ENCODE data around the gene CHRNE.

Gene CHRNE

GRCh38 chr17:4944554-4945175 is 41.8 kb upstream of the CHRNE start:
- no peak for DNase-seq (ENCODE audit: low read depth)

DNA sequence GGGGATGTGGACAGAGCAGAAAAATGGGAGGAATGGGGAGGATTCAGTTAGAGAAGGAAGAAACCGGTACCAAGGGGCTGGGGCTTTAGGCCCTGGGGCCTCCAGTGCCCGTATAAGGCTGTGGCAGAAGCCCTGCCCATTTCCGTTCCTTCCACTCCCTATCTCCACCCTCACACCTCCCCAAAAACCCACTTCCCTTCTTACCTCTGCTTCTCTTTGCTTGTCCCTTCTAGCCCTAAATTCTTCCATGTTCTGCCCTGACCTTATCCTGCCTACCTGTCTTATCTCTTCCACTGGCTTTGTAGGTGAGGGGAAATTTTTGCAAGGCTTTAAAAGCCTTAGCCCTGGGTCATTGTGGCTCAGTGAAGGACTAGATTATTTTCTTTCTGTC is 41.3 kb upstream of the CHRNE start:
- TF ChIP-seq, protein P1, sequence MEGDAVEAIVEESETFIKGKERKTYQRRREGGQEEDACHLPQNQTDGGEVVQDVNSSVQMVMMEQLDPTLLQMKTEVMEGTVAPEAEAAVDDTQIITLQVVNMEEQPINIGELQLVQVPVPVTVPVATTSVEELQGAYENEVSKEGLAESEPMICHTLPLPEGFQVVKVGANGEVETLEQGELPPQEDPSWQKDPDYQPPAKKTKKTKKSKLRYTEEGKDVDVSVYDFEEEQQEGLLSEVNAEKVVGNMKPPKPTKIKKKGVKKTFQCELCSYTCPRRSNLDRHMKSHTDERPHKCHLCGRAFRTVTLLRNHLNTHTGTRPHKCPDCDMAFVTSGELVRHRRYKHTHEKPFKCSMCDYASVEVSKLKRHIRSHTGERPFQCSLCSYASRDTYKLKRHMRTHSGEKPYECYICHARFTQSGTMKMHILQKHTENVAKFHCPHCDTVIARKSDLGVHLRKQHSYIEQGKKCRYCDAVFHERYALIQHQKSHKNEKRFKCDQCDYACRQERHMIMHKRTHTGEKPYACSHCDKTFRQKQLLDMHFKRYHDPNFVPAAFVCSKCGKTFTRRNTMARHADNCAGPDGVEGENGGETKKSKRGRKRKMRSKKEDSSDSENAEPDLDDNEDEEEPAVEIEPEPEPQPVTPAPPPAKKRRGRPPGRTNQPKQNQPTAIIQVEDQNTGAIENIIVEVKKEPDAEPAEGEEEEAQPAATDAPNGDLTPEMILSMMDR (IDR thresholded peaks at IDR 0.05; ENCODE audit: insufficient read depth, low read depth, low read length, missing control alignments), result no peak
- no peak overlapping the region for H3K4me3 ChIP-seq (ENCODE audit: low read length)
- no peak for DNase-seq (ENCODE audit: low read depth)

More at GRCh38 chr17:4944554-4945175, 41.8 kb upstream of the CHRNE start:
- H3K4me3 ChIP-seq (ENCODE audit: low read length), result no peak overlapping the region
- TF ChIP-seq, protein P1 (IDR thresholded peaks at IDR 0.05; ENCODE audit: insufficient read depth, low read depth, low read length, missing control alignments), result no peak

DNA sequence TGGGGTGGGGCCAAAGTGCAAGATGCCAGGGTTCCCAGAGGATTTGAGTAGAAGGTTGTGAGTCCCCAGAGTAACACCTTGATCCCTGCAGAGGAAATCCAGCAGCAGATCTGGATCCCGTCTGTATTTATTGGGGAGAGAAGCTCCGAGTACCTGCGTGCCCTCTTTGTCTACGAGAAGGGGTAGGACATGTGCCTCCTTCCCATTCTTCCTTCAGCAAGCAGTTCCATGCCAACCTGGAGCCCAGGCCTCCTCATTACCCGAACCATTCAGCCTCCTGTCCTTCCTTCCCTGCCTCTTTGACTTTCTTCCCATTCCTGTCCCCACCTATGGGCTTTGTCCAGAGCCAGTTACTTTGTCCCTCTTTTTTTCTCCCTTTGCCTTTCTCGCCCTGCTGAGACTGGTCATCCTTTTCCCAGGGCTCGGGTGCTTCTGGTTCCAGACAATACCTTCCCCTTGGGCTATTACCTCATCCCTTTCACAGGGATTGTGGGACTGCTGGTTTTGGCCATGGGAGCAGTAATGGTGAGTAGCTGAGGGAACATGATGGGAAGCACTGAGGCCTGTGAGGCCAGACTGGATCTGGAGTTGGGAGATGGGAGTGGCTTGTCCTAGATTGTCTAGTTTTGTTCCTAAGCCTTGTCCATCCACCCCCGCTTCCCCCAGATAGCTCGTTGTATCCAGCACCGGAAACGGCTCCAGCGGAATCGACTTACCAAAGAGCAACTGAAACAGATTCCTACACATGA is 40.0 kb upstream of the CHRNE start:
- no peak overlapping the region for H3K4me3 ChIP-seq (ENCODE audit: low read length)
- no peak for DNase-seq (ENCODE audit: low read depth)
- TF ChIP-seq, protein P1 (IDR thresholded peaks at IDR 0.05; ENCODE audit: insufficient read depth, low read depth, low read length, missing control alignments), result no peak

DNA sequence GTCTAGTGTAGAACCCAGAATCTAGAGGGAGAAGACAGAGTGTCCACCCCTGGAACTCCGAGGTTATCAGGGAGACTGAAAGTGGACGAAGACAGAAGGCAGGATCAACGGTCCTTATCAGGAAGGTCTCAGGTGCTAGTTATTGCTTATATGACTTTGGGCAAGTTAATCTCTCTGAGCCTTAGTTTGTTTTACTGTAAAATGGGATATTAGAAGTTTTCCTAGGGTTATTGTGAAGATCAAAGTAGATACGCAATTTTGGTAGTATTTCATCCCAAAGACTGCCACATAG is 38.4 kb upstream of the CHRNE start:
- TF ChIP-seq, protein P1 (IDR thresholded peaks at IDR 0.05; ENCODE audit: insufficient read depth, low read depth, low read length, missing control alignments), result no peak
- DNase-seq (ENCODE audit: low read depth), result no peak
- peak overlapping the region; percentile 96 for H3K4me3 ChIP-seq (ENCODE audit: low read length)

DNA sequence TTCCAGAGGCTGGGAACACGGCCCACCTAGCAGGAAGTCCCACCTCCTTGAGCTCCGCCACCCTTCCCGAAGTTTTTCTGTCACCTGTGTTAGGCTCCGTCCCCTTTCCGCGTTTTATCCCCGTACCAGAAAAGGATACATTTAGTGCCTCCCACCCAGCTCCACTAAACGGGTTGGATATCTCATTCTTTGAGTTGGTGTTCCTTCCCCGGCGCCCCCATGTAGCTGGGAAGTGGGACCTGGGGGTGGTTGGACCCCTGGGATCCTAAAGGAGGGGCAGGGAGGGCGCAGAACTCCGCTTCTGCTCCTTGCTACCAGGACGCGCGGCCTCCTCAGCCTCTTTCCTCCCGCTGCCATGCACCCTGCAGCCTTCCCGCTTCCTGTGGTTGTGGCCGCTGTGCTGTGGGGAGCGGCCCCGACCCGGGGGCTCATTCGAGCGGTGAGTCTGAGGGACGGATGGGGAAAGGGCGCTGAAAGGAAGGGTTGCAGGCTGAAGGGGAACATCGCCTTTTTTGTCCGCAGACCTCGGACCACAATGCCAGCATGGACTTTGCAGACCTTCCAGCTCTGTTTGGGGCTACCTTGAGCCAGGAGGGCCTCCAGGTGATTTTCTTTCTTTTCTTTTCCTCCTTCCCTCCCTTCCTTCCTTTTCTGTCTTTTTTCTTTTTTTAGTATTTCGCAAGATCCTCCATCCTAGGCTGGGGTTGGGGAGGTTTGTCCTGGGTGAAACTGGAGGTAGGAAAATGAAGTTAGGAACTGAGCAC is 37.8 kb upstream of the CHRNE start:
- peak overlapping the region; percentile 96 for H3K4me3 ChIP-seq (ENCODE audit: low read length)
- peak; percentile 90 for DNase-seq (ENCODE audit: low read depth)
- TF ChIP-seq, protein P1 (IDR thresholded peaks at IDR 0.05; ENCODE audit: insufficient read depth, low read depth, low read length, missing control alignments), result no peak

- peak within 1 kb of the TSS; percentile 96 for H3K4me3 ChIP-seq (ENCODE audit: low read length)
- peak; percentile 99 for DNase-seq (ENCODE audit: low read depth)
- TF ChIP-seq, protein P1 (IDR thresholded peaks at IDR 0.05; ENCODE audit: insufficient read depth, low read depth, low read length, missing control alignments), result no peak
Measured at GRCh38 chr17:4939796-4940554, 37.1 kb upstream of the CHRNE start, which contains the start of the genes RNF167 and SLC25A11. TSS of gene RNF167 (plus strand) at chr17:4940268. CDS start at chr17:4940910, 642 bp downstream. TSS of gene SLC25A11 (minus strand) at chr17:4940046. CDS start at chr17:4939910, 136 bp downstream.

Data from epithelial cell of esophagus (primary cell).